Peyer's patch (tissue), 4 donors: ENCODE data around the gene NHLH2.

Experiments
- POLR2A ChIP-seq, 2 donors: fragments of 450-650 bp; IDR thresholded peaks; one replicate each; pipeline ENCODE4 v1.5.1; 2017; ENCODE audit warnings: antibody characterized with exemption in 2 of 2, mild to moderate bottlenecking in 2 of 2, moderate library complexity in 2 of 2
- TF ChIP-seq, protein P1 (sequence below), 6 experiments: fragments of 450-650 bp in 4 of 6; fragments of 200-600 bp in 2 of 6; sonication (generic) in 1 of 6; IDR thresholded peaks; one replicate each; pipeline ENCODE4 v1.5.1; 2017 to 2019; ENCODE audit warnings: antibody characterized with exemption in 6 of 6, mild to moderate bottlenecking in 3 of 6, moderate library complexity in 1 of 6

DNA sequence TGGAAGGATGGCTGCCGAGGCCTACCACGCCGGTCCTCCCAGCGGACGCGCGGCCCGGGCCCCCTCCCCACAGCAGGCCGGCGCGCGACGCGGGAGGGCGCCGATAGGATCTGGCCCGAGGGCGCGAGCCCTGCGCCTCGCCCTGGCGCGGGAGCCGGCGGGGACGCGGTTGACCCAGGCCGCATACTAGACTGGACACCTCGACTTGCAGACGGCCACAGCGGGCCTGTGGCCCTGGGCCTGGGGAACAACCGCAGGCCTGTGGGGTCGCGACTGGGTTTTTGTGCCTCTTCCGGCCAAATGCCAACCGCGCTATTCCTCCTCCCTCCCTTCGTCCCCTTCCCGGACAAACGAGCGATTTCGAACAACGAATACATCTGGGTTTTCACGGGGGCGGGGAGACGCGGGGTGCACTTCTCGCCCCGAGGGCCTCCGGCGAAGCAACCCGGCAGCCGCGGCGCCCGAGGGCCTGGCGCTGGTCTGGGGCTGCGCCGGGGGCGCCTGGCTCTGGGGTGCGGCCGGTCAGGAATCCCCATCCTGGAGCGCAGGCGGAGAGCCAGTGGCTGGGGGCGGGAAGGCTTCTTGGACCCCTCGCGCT is 2.4 kb downstream of the NHLH2 start:
- TF ChIP-seq, protein P1, sequence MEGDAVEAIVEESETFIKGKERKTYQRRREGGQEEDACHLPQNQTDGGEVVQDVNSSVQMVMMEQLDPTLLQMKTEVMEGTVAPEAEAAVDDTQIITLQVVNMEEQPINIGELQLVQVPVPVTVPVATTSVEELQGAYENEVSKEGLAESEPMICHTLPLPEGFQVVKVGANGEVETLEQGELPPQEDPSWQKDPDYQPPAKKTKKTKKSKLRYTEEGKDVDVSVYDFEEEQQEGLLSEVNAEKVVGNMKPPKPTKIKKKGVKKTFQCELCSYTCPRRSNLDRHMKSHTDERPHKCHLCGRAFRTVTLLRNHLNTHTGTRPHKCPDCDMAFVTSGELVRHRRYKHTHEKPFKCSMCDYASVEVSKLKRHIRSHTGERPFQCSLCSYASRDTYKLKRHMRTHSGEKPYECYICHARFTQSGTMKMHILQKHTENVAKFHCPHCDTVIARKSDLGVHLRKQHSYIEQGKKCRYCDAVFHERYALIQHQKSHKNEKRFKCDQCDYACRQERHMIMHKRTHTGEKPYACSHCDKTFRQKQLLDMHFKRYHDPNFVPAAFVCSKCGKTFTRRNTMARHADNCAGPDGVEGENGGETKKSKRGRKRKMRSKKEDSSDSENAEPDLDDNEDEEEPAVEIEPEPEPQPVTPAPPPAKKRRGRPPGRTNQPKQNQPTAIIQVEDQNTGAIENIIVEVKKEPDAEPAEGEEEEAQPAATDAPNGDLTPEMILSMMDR (IDR thresholded peaks at IDR 0.05) = no peak
- TF ChIP-seq POLR2A (IDR thresholded peaks at IDR 0.05) = no peak
